ENCODE measurements around the gene RPP25L.
A peak's percentile ranks its signal among the peaks of the same experiment; 100 is the strongest.

Gene RPP25L

GRCh38 chr9:34629491-34629808 is 17.6 kb upstream of the RPP25L start:
- Histone ChIP-seq H3K4me3 (ENCODE audit: low read depth, low read length) (no peak overlapping the region), H3K9me3 (ENCODE audit: severe bottlenecking) (no peaks in the 10 kb centered on the region), H3K27ac (no peak overlapping the region), H3K27me3 (ENCODE audit: insufficient read depth, low read depth, severe bottlenecking) (peaks cover 21% of the 10 kb centered on the region), H3K36me3 (no peaks in the 10 kb centered on the region)
- TF ChIP-seq CTCF (IDR thresholded peaks at IDR 0.05; ENCODE audit: low read depth, low read length), result no peak
- DNase-seq, result no peak

- Histone ChIP-seq H3K27me3 (ENCODE audit: insufficient read depth, low read depth, severe bottlenecking) (peaks cover 21% of the 10 kb centered on the region), H3K9me3 (ENCODE audit: severe bottlenecking) (no peaks in the 10 kb centered on the region), H3K4me3 (ENCODE audit: low read depth, low read length) (peak within 1 kb of the TSS; percentile 34), H3K27ac (no peak within 1 kb of the TSS), H3K36me3 (no peaks in the 10 kb centered on the region)
- DNase-seq, result peak; percentile 31
- TF ChIP-seq CTCF (IDR thresholded peaks at IDR 0.05; ENCODE audit: low read depth, low read length), result no peak
Measured at GRCh38 chr9:34628656-34629490, 17.0 kb upstream of the RPP25L start, which contains the start of gene ARID3C. ARID3C (minus strand) TSS chr9:34629066; CDS start chr9:34628014, 1,052 bp downstream.

- H3K27ac ChIP-seq, result no peak overlapping the region
- peak overlapping the region; percentile 15 for H3K4me3 ChIP-seq (ENCODE audit: low read depth, low read length)
- no peaks in the 10 kb centered on the region for H3K9me3 ChIP-seq (ENCODE audit: severe bottlenecking)
- TF ChIP-seq CTCF (IDR thresholded peaks at IDR 0.05; ENCODE audit: low read depth, low read length), result no peak
- no peak for DNase-seq
- H3K27me3 ChIP-seq (ENCODE audit: insufficient read depth, low read depth, severe bottlenecking), result peaks cover 21% of the 10 kb centered on the region
- H3K36me3 ChIP-seq, result no peaks in the 10 kb centered on the region
Measured at GRCh38 chr9:34627716-34628655, 16.1 kb upstream of the RPP25L start.

GRCh38 chr9:34625186-34625486 is 13.2 kb upstream of the RPP25L start:
- DNase-seq, result no peak
- Histone ChIP-seq H3K4me3 (ENCODE audit: low read depth, low read length) (no peak overlapping the region), H3K36me3 (no peaks in the 10 kb centered on the region), H3K27me3 (ENCODE audit: insufficient read depth, low read depth, severe bottlenecking) (peaks cover 20% of the 10 kb centered on the region), H3K9me3 (ENCODE audit: severe bottlenecking) (no peaks in the 10 kb centered on the region), H3K27ac (no peak overlapping the region)
- TF ChIP-seq CTCF (IDR thresholded peaks at IDR 0.05; ENCODE audit: low read depth, low read length), result no peak

GRCh38 chr9:34624475-34625185 is 12.7 kb upstream of the RPP25L start:
- Histone ChIP-seq H3K27me3 (ENCODE audit: insufficient read depth, low read depth, severe bottlenecking) (peaks cover 16% of the 10 kb centered on the region), H3K36me3 (no peaks in the 10 kb centered on the region), H3K9me3 (ENCODE audit: severe bottlenecking) (no peaks in the 10 kb centered on the region), H3K4me3 (ENCODE audit: low read depth, low read length) (no peak overlapping the region), H3K27ac (no peak overlapping the region)
- no peak for TF ChIP-seq CTCF (IDR thresholded peaks at IDR 0.05; ENCODE audit: low read depth, low read length)
- DNase-seq, result no peak

All from WERI-Rb-1 (cell line).